ENCODE measurements around the gene GDE1. TPM values are rescaled to one million over a fixed set of nuclear protein-coding genes. Genes with fewer than 3 reads are reported as not detected.

Gene GDE1
- total RNA-seq, 2 experiments from 2014 or later, result 20.0 TPM

- H3K9me3 Mint-ChIP-seq, result no peaks in the 10 kb centered on the region
- DNase-seq, result no peak
- ATAC-seq, result no peak
Measured at GRCh38 chr16:19524356-19524615, 2.4 kb upstream of the GDE1 start.

GRCh38 chr16:19523559-19524355 is 1.9 kb upstream of the GDE1 start, which contains the start of gene CCP110:
CCP110 (plus strand) TSS chr16:19523942; CDS start chr16:19527882, 3,940 bp downstream.
- peaks cover 4% of the 10 kb centered on the region for H3K36me3 Mint-ChIP-seq (ENCODE audit: low read depth)
- CTCF ChIA-PET, result interaction anchor here (1.2 to 2.6 kb wide), 6 partner anchors 14 to 384 kb away, joined by 3 to 23 read pairs (median 4); partner anchors contain the start of gene VPS35L
- DNase-seq, result peak; percentile 98
- no peak for TF ChIP-seq CTCF (IDR thresholded peaks at IDR 0.05)
- H3K4me3 Mint-ChIP-seq, result peak within 1 kb of the TSS; percentile 97
- POLR2A ChIA-PET, result interaction anchor here (0.6 to 2.6 kb wide), 7 partner anchors 9 to 405 kb away, joined by 3 to 21 read pairs (median 4); partner anchors contain the start of gene VPS35L
- peak within 1 kb of the TSS; percentile 92 for H3K27ac Mint-ChIP-seq
- peak; percentile 87 for ATAC-seq
- H3K4me1 Mint-ChIP-seq (ENCODE audit: low read depth), result peaks cover 26% of the 10 kb centered on the region
- no peaks in the 10 kb centered on the region for H3K27me3 Mint-ChIP-seq
- intact Hi-C loops (cut with micrococcal nuclease), result no loop called here
- H3K9me3 Mint-ChIP-seq, result no peaks in the 10 kb centered on the region

More at GRCh38 chr16:19524356-19524615, 2.4 kb upstream of the GDE1 start:
- Mint-ChIP-seq H3K27ac (peak overlapping the region; percentile 75), H3K36me3 (ENCODE audit: low read depth) (peaks cover 7% of the 10 kb centered on the region), H3K4me1 (ENCODE audit: low read depth) (peaks cover 25% of the 10 kb centered on the region), H3K27me3 (no peaks in the 10 kb centered on the region), H3K4me3 (peak overlapping the region; percentile 97)
- no peak for TF ChIP-seq CTCF (IDR thresholded peaks at IDR 0.05)
- CTCF ChIA-PET, result interaction anchor here (1.2 to 2.6 kb wide), 6 partner anchors 14 to 383 kb away, joined by 3 to 23 read pairs (median 4); partner anchors contain the start of gene VPS35L
- intact Hi-C loops (cut with micrococcal nuclease), result no loop called here
- POLR2A ChIA-PET, result interaction anchor here (0.6 to 2.6 kb wide), 8 partner anchors 8 to 405 kb away, joined by 3 to 21 read pairs (median 4); partner anchors contain the start of gene VPS35L

- intact Hi-C loops (cut with micrococcal nuclease), result no loop called here
- no peak overlapping the region for H3K4me3 Mint-ChIP-seq
- TF ChIP-seq CTCF (IDR thresholded peaks at IDR 0.05), result no peak
Measured at GRCh38 chr16:19523184-19523558, 1.3 kb upstream of the GDE1 start.

GRCh38 chr16:19522760-19523159 is 862 bp upstream of the GDE1 start:
- Mint-ChIP-seq H3K9me3 (no peaks in the 10 kb centered on the region), H3K4me1 (ENCODE audit: low read depth) (peaks cover 33% of the 10 kb centered on the region), H3K27me3 (no peaks in the 10 kb centered on the region), H3K36me3 (ENCODE audit: low read depth) (peaks cover 4% of the 10 kb centered on the region), H3K27ac (peak overlapping the region; percentile 89), H3K4me3 (no peak overlapping the region)
- no peak for ATAC-seq
- intact Hi-C loops (cut with micrococcal nuclease), result no loop called here
- CTCF ChIA-PET, result interaction anchor here (1.5 kb wide), 1 partner anchor 32 kb away, joined by 3 read pairs; no protein-coding TSS in a partner anchor
- no peak for TF ChIP-seq CTCF (IDR thresholded peaks at IDR 0.05)
- POLR2A ChIA-PET, result interaction anchor here (2.6 kb wide), 1 partner anchor 32 kb away, joined by 21 read pairs; the partner anchor contains the start of gene VPS35L
- no peak for DNase-seq

More at GRCh38 chr16:19523184-19523558, 1.3 kb upstream of the GDE1 start:
- H3K36me3 Mint-ChIP-seq (ENCODE audit: low read depth), result peaks cover 4% of the 10 kb centered on the region
- no peak for DNase-seq
- peaks cover 32% of the 10 kb centered on the region for H3K4me1 Mint-ChIP-seq (ENCODE audit: low read depth)
- ChIA-PET CTCF (interaction anchor here (2.6 kb wide), 1 partner anchor 32 kb away, joined by 23 read pairs; the partner anchor contains the start of gene VPS35L), POLR2A (interaction anchor here (2.6 kb wide), 1 partner anchor 31 kb away, joined by 21 read pairs; the partner anchor contains the start of gene VPS35L)
- no peak overlapping the region for H3K27ac Mint-ChIP-seq
- ATAC-seq, result no peak
- H3K9me3 Mint-ChIP-seq, result no peaks in the 10 kb centered on the region
- no peaks in the 10 kb centered on the region for H3K27me3 Mint-ChIP-seq

- ChIA-PET CTCF (interaction anchor here (1.5 kb wide), 1 partner anchor 32 kb away, joined by 3 read pairs; no protein-coding TSS in a partner anchor), POLR2A (no interaction called here)
- TF ChIP-seq CTCF (IDR thresholded peaks at IDR 0.05), result no peak
- intact Hi-C loops (cut with micrococcal nuclease), result no loop called here
- Mint-ChIP-seq H3K27ac (peak overlapping the region; percentile 89), H3K4me1 (ENCODE audit: low read depth) (peaks cover 37% of the 10 kb centered on the region), H3K36me3 (ENCODE audit: low read depth) (peaks cover 7% of the 10 kb centered on the region), H3K4me3 (peak overlapping the region; percentile 89), H3K9me3 (no peaks in the 10 kb centered on the region), H3K27me3 (no peaks in the 10 kb centered on the region)
- DNase-seq (no peak), ATAC-seq (no peak)
Measured at GRCh38 chr16:19522397-19522732, 467 bp upstream of the GDE1 start.
